Fibroblast of the aortic adventitia (primary cell): ENCODE results near the gene CCM2. TPM values are rescaled to one million over a fixed set of nuclear protein-coding genes. Genes with fewer than 3 reads are reported as not detected.
"Not testable (repeated sequence)": the region's sequence is repeated elsewhere in the genome, so short reads cannot be mapped to it uniquely, and the experiment has no call there.

Source experiments
- DNase-seq: peaks from one replicate; pipeline ENCODE4 v3.0.0-alpha.2; 2010; ENCODE audit warnings: low read depth
- H3K4me3 ChIP-seq: 2 replicates; pipeline ENCODE4 v1.5.1; 2011; ENCODE audit warnings: low read depth, mild to moderate bottlenecking, control low read depth, low read length, moderate library complexity
- total RNA-seq: library from RNA; depleted of rRNA; stranded (reverse); fragments of >200 nt; gene quantifications from 2 replicates; pipeline ENCODE4 v1.2.3, GENCODE V29; 2012; ENCODE audit warnings: low replicate concordance
- TF ChIP-seq, protein P1 (sequence below): IDR thresholded peaks from 2 replicates; pipeline ENCODE4 v1.5.1; 2011; ENCODE audit warnings: mild to moderate bottlenecking, low read length, control low read depth, inconsistent platforms; ENCODE audit not compliant: insufficient read depth

The CCM2 gene
- total RNA-seq, 1 donor: 42.9 TPM

DNA sequence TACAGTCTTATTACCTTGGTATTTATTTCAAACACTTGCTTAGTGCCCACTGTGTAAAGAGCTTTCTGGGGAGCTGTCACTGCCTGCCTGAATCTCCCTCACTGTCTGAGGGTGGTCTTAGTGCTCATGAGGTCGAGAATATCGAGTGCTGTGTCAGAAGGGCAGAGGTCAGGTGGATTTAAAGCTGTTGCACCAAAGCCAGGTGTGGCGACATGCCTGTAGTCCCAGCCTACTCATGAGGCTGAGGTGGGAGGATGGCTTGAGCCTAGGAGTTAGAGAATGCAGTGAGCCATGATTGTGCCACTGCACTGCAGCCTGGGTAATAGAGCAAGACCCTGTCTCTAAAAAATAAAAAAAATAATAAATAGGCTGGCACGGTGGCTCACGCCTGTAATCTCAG, 20.9 kb downstream of the CCM2 start:
- no peak for DNase-seq
- H3K4me3 ChIP-seq: no peak overlapping the region
- TF ChIP-seq, protein P1, sequence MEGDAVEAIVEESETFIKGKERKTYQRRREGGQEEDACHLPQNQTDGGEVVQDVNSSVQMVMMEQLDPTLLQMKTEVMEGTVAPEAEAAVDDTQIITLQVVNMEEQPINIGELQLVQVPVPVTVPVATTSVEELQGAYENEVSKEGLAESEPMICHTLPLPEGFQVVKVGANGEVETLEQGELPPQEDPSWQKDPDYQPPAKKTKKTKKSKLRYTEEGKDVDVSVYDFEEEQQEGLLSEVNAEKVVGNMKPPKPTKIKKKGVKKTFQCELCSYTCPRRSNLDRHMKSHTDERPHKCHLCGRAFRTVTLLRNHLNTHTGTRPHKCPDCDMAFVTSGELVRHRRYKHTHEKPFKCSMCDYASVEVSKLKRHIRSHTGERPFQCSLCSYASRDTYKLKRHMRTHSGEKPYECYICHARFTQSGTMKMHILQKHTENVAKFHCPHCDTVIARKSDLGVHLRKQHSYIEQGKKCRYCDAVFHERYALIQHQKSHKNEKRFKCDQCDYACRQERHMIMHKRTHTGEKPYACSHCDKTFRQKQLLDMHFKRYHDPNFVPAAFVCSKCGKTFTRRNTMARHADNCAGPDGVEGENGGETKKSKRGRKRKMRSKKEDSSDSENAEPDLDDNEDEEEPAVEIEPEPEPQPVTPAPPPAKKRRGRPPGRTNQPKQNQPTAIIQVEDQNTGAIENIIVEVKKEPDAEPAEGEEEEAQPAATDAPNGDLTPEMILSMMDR: no peak

DNA sequence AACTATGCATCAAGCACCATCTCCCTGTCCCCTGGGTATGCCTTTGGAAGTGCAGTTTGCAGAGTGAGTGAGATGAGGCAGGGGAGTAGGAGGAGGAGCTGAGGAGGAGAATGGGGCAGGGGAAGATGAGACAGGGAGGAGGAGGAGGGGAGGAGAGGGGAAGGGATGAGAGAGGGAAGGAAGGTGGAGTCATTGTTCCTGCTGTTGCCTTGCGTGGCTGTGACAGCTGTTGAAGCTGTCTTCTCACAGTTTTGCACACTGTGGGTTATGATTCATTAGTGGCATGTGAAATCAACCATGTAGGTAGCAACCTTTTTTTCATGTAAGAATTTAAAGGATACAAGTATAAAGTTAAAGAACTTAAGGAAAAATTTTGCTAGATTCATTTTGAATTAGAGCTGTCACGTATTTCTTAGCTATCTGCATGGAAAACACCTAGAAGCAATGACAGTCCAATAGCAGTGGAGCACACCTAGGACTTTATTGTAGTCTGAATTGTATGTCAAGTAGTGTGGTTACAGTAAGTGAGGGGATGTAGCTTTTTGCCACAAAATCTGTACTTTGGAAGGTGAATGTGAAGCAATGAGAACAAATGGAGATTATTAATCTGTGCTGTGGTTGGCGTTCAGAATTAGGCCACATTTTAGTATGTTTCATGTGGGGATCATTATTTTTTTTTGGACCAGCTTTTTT, 21.7 kb downstream of the CCM2 start:
- TF ChIP-seq, protein P1: no peak
- no peak for DNase-seq
- no peak overlapping the region for H3K4me3 ChIP-seq

DNA sequence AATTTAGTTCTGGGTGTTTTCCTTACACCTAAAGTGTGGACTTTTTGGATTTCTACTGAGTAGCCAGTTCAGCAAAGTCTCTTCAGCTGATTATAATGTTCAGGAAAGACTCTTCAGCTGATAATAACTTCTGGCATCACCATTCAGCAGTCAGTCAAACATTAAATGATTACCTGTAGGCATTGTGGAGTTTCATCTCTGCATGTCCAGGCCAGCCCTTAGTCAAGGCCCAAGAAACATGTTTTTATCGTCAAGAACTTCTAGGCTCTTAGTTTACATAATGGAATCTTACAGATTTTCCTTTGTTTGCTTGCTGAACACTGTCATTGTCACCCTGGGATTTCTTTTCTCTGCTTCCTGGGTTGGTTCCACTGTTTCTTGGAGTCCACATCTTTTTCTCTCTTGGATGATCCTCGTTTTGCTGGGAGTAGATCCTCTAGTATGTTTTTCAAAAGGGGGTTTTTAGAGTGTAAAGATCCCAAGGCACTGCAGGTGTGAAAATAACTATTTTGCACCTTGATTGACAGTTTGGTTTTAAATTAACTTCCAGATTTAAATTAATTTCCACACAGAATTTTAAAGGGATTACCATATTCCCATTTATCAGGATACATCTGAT, 24.2 kb downstream of the CCM2 start:
- H3K4me3 ChIP-seq: no peak overlapping the region
- DNase-seq: no peak
- TF ChIP-seq, protein P1: no peak

DNA sequence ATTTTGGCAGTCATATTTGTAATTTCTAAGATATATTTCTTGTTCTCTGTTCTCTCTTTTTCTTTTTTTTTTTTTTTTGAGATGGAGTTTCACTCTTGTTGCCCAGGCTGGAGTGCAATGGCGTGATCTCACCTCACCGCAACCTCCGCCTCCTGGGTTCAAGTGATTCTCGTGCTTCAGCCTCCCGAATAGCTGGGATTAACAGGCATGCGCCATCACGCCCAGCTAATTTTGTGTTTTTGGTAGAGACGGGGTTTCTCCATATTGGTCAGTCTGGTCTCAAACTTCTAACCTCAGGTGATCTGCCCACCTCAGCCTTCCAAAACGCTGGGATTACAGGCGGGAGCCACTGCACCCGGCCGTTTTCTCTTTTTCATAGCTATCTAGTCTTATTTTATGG, 25.5 kb downstream of the CCM2 start:
- not testable (repeated sequence) for DNase-seq, H3K4me3 ChIP-seq

DNA sequence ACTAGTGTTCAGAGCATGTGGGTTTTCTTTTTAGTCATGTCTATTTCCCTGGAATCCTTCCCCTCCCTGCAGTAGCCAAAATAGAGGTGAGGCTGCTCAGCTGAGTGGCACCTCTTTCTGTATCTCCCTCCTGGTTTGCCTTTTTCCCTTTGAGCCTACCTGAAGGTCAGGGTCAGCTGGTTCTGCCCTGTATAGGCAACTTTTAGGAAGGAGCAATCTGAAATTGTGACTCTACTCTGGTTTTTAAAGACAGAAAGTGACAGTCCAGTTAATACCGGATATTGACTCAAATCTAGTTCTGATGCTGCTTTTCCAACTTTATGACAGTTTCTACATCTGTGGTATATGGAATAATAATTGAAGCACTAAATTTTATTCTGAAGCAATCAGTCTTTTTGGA, 26.0 kb downstream of the CCM2 start:
- TF ChIP-seq, protein P1: no peak
- no peak for DNase-seq
- H3K4me3 ChIP-seq: no peak overlapping the region

DNA sequence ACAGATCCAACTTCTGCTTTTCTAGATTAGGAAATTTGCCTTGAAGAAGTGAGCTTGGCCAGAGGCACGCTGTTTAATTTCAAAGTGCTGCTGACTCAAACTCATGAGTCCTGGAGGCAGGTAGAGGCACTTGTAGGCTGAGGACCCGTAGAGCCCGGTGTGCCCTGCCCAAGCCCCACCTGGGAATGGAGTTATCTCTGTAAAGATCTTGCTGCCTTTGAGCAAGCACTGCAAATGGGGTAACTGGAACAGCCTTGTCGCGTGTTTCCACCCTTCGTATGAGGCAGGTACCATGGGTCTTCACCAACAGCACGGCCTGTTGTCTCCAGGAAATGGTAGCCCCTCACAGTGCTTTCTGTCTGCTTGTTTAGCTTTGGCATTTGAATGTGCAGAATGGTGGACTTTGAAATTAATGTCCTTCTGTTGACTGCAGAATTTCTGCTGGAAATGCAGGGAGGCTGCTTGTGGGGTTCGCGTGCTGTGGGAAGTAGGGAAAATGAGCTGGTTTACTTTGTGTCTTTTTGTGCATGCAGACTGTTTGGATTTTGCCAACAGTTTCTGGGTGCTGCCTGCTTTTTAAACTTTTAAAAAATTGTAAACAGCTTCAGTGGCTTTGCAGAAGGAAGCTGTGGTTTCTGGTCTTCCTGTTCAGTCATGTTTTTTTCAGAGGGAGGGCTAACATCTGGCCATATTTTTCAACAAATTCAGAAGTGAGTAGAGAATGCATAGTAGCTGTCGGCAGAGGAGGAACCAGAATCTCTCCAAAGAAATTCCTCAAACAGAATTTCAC, 27.2 kb downstream of the CCM2 start:
- TF ChIP-seq, protein P1: no peak
- H3K4me3 ChIP-seq: no peak overlapping the region
- no peak for DNase-seq

DNA sequence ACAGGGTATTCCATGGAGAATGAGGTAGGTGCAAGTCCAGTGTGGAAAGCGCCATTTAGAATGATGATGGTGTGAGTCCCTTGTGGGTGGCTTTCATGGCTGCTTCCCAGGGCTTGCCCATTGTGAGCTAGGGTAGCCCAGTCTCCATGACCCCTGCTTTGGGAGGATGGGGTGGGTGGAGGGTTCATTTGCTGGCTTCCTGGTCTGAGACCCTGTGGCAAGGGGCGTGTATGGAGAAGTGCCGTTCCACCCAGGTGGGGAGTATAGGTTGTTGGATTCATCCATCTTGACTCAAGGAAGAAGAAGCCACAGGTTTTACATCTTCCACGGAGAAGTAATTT, 27.7 kb downstream of the CCM2 start:
- TF ChIP-seq, protein P1: no peak
- DNase-seq: no peak

More for the DNA sequence above, 27.7 kb downstream of the CCM2 start:
- H3K4me3 ChIP-seq: no peak overlapping the region
